LNCaP clone FGC (cell line): ENCODE measurements around the gene SHB.
A peak's percentile ranks its signal among the peaks of the same experiment; 100 is the strongest.

Source experiments
- DNase-seq: peaks from one replicate; pipeline ENCODE4 v3.0.0-alpha.2; 2011; ENCODE audit warnings: low read depth
- H3K4me3 ChIP-seq: 2 replicates; pipeline ENCODE4 v1.5.1; 2011; ENCODE audit warnings: mild to moderate bottlenecking, low read depth, low read length, control low read depth
- CTCF ChIP-seq: IDR thresholded peaks from 2 replicates; pipeline ENCODE4 v1.5.1; 2012; ENCODE audit warnings: mild to moderate bottlenecking; ENCODE audit not compliant: control insufficient read depth, insufficient read depth; ENCODE audit errors: extremely low read depth

SHB gene

GRCh38 chr9:37979844-37980243, 89.2 kb downstream of the SHB start:
- no peak for DNase-seq
- TF ChIP-seq CTCF: no peak
- no peak overlapping the region for H3K4me3 ChIP-seq

GRCh38 chr9:37978983-37979382, 90.0 kb downstream of the SHB start:
- no peak for TF ChIP-seq CTCF
- no peak for DNase-seq
- no peak overlapping the region for H3K4me3 ChIP-seq

GRCh38 chr9:37978481-37978864, 90.6 kb downstream of the SHB start:
- no peak for TF ChIP-seq CTCF
- no peak for DNase-seq
- no peak overlapping the region for H3K4me3 ChIP-seq

- H3K4me3 ChIP-seq: no peak overlapping the region
- TF ChIP-seq CTCF: no peak
- no peak for DNase-seq
Observed at GRCh38 chr9:37977851-37978480, 91.1 kb downstream of the SHB start.

GRCh38 chr9:37976714-37977477, 92.1 kb downstream of the SHB start:
- TF ChIP-seq CTCF: no peak
- DNase-seq: peak; percentile 78
- no peak overlapping the region for H3K4me3 ChIP-seq

- DNase-seq: no peak
- no peak for TF ChIP-seq CTCF
- no peak overlapping the region for H3K4me3 ChIP-seq
Observed at GRCh38 chr9:37975639-37976038, 93.4 kb downstream of the SHB start.

- no peak for DNase-seq
- TF ChIP-seq CTCF: no peak
Observed at GRCh38 chr9:37974506-37975173, 94.4 kb downstream of the SHB start.

More at GRCh38 chr9:37974506-37975173, 94.4 kb downstream of the SHB start:
- no peak overlapping the region for H3K4me3 ChIP-seq
